SK-N-SH treated with all-trans-retinoic acid at 6 μM for 48 hours (cell line): Measurements from ENCODE around the gene FSTL1.
"Not testable (repeated sequence)": the region's sequence is repeated elsewhere in the genome, so short reads cannot be mapped to it uniquely, and the experiment has no call there.

Source experiments
- ATAC-seq: fragments of 200-7000 bp; cut with Tn5 transposase; 3 replicates; pipeline ENCODE4 v1.9.1; 2020; ENCODE audit warnings: mild to moderate bottlenecking, moderate library complexity
- ARNTL ChIP-seq: fragments of 450-650 bp; formaldehyde crosslinking; IDR thresholded peaks from 2 replicates; pipeline ENCODE4 v1.5.0; 2020; ENCODE audit warnings: low read depth, mild to moderate bottlenecking, moderate library complexity, borderline replicate concordance
- BACH2 ChIP-seq: fragments of 250-450 bp; sonication (Bioruptor Pico); IDR thresholded peaks from 2 replicates; pipeline ENCODE4 v1.9.0; 2021; ENCODE audit warnings: mild to moderate bottlenecking, borderline replicate concordance
- CREB5 ChIP-seq: fragments of 250-450 bp; sonication (Bioruptor Pico); IDR thresholded peaks from 2 replicates; pipeline ENCODE4 v1.5.1; 2020; ENCODE audit warnings: low read depth, mild to moderate bottlenecking, moderate library complexity
- CSDC2 ChIP-seq: fragments of 250-450 bp; sonication (Bioruptor Pico); IDR thresholded peaks from 2 replicates; pipeline ENCODE4 v1.5.0; 2020; ENCODE audit warnings: mild to moderate bottlenecking, moderate library complexity
- CSRNP3 ChIP-seq: fragments of 250-450 bp; sonication (Bioruptor Pico); IDR thresholded peaks from 2 replicates; pipeline ENCODE4 v1.5.1; 2021; ENCODE audit warnings: mild to moderate bottlenecking, moderate library complexity
- ESRRG ChIP-seq: fragments of 250-450 bp; sonication (Bioruptor Pico); IDR thresholded peaks from 2 replicates; pipeline ENCODE4 v1.6.1; 2021; ENCODE audit warnings: mild to moderate bottlenecking
- GLIS3 ChIP-seq: fragments of 250-450 bp; sonication (Bioruptor Pico); IDR thresholded peaks from 2 replicates; pipeline ENCODE4 v1.5.0; 2020; ENCODE audit warnings: mild to moderate bottlenecking, moderate library complexity
- ISL1 ChIP-seq: fragments of 250-450 bp; sonication (Bioruptor Pico); IDR thresholded peaks from 2 replicates; pipeline ENCODE4 v2.1.2; 2022; ENCODE audit warnings: mild to moderate bottlenecking, moderate library complexity
- OSR1 ChIP-seq: fragments of 250-450 bp; sonication (Bioruptor Pico); IDR thresholded peaks from 2 replicates; pipeline ENCODE4 v1.8.0; 2022; ENCODE audit warnings: moderate library complexity, mild to moderate bottlenecking, inconsistent platforms
- SNAI2 ChIP-seq: fragments of 250-450 bp; sonication (Bioruptor Pico); IDR thresholded peaks from 2 replicates; pipeline ENCODE4 v1.5.0; 2020; ENCODE audit warnings: mild to moderate bottlenecking, moderate library complexity
- TSHZ2 ChIP-seq: fragments of 250-450 bp; sonication (Bioruptor Pico); IDR thresholded peaks from 2 replicates; pipeline ENCODE4 v1.5.0; 2020; ENCODE audit warnings: mild to moderate bottlenecking, moderate library complexity
- ZC3H10 ChIP-seq: fragments of 250-450 bp; sonication (Bioruptor Pico); IDR thresholded peaks from 2 replicates; pipeline ENCODE4 v1.5.1; 2021; ENCODE audit warnings: mild to moderate bottlenecking, moderate library complexity
- ZFP3 ChIP-seq: fragments of 250-450 bp; sonication (Bioruptor Pico); IDR thresholded peaks from 2 replicates; pipeline ENCODE4 v1.5.0; 2020; ENCODE audit warnings: mild to moderate bottlenecking, moderate library complexity
- ZFP30 ChIP-seq: fragments of 450-650 bp; formaldehyde crosslinking; IDR thresholded peaks from 2 replicates; pipeline ENCODE4 v1.5.0; 2022; ENCODE audit warnings: mild to moderate bottlenecking, moderate library complexity
- ZNF70 ChIP-seq: fragments of 450-650 bp; formaldehyde crosslinking; IDR thresholded peaks from 2 replicates; pipeline ENCODE4 v1.5.0; 2020; ENCODE audit warnings: mild to moderate bottlenecking, moderate library complexity
- ZNF8 ChIP-seq: fragments of 450-650 bp; formaldehyde crosslinking; IDR thresholded peaks from 2 replicates; pipeline ENCODE4 v1.5.0; 2020; ENCODE audit warnings: mild to moderate bottlenecking, moderate library complexity
- TF ChIP-seq, protein P1 (sequence below): fragments of 250-450 bp; sonication (Bioruptor Pico); IDR thresholded peaks from 2 replicates; pipeline ENCODE4 v1.8.0; 2021; ENCODE audit warnings: low read depth, mild to moderate bottlenecking, moderate library complexity, borderline replicate concordance
- TF ChIP-seq, protein P2 (sequence below): fragments of 250-450 bp; sonication (Bioruptor Pico); IDR thresholded peaks from 2 replicates; pipeline ENCODE4 v1.8.0; 2020; ENCODE audit warnings: mild to moderate bottlenecking, moderate library complexity, borderline replicate concordance

FSTL1 gene

DNA sequence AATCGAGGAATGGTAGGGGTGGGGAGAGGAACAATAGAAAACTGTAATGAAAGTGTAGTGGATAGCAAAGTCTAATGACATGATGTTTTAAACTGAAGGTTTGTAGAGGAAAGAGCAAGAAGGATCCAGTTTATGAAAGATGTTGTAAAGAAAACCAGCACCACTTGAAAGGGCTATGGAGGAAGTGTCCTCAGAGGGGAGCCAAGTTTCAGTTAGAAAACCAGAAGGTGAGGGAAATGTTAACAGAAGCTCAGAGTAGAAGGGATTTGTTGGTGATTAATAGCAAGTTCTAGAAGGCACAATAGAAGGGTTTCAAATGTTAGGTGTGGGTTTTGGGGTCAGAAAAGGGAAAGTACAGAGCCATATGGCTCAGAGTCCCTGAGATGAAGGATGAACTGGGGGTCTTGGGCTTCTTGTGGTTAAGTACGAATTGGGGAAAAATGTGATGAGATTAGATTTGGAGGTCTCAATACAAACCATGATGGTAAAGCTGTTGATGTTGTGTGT is 67.8 kb downstream of the FSTL1 start:
- TF ChIP-seq ZFP3 (CRISPR knock-in tag), result no peak
- TF ChIP-seq ZNF8, result no peak
- TF ChIP-seq ZNF70 (CRISPR knock-in tag), result no peak
- TF ChIP-seq OSR1 (CRISPR knock-in tag), result no peak
- TF ChIP-seq, protein P1, sequence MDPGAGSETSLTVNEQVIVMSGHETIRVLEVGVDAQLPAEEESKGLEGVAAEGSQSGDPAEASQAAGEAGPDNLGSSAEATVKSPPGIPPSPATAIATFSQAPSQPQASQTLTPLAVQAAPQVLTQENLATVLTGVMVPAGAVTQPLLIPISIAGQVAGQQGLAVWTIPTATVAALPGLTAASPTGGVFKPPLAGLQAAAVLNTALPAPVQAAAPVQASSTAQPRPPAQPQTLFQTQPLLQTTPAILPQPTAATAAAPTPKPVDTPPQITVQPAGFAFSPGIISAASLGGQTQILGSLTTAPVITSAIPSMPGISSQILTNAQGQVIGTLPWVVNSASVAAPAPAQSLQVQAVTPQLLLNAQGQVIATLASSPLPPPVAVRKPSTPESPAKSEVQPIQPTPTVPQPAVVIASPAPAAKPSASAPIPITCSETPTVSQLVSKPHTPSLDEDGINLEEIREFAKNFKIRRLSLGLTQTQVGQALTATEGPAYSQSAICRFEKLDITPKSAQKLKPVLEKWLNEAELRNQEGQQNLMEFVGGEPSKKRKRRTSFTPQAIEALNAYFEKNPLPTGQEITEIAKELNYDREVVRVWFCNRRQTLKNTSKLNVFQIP (CRISPR knock-in tag), result no peak
- TF ChIP-seq, protein P2, sequence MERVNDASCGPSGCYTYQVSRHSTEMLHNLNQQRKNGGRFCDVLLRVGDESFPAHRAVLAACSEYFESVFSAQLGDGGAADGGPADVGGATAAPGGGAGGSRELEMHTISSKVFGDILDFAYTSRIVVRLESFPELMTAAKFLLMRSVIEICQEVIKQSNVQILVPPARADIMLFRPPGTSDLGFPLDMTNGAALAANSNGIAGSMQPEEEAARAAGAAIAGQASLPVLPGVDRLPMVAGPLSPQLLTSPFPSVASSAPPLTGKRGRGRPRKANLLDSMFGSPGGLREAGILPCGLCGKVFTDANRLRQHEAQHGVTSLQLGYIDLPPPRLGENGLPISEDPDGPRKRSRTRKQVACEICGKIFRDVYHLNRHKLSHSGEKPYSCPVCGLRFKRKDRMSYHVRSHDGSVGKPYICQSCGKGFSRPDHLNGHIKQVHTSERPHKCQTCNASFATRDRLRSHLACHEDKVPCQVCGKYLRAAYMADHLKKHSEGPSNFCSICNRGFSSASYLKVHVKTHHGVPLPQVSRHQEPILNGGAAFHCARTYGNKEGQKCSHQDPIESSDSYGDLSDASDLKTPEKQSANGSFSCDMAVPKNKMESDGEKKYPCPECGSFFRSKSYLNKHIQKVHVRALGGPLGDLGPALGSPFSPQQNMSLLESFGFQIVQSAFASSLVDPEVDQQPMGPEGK (CRISPR knock-in tag), result no peak
- no peak for TF ChIP-seq CSDC2 (CRISPR knock-in tag)
- no peak for TF ChIP-seq ZFP30 (CRISPR knock-in tag)
- TF ChIP-seq ZC3H10 (CRISPR knock-in tag), result no peak
- no peak for TF ChIP-seq ESRRG (CRISPR knock-in tag)
- TF ChIP-seq ARNTL (CRISPR knock-in tag), result no peak
- TF ChIP-seq CSRNP3 (CRISPR knock-in tag), result no peak
- no peak for TF ChIP-seq CREB5 (CRISPR knock-in tag)
- TF ChIP-seq TSHZ2 (CRISPR knock-in tag), result no peak
- no peak for TF ChIP-seq SNAI2 (CRISPR knock-in tag)
- no peak for TF ChIP-seq BACH2
- TF ChIP-seq ISL1, result no peak
- ATAC-seq, result no peak

DNA sequence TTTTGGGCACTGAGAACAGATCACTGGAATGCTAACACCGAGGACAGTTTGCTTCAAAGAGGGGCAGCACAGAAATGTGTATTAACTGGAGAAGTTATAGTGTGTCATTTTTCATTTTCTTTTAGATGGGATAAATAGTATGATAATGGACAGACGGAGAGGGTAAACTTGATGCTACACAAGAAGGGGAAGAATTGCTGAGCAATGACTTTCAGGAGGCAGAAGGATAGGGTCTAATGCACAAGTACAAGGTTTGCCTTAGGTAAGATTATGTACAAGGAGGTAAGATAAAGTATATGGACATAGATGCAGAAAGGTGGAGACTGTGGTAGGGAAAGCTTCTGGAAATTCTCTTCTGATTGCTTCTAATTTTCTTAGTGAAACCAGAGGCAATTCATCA is 69.3 kb downstream of the FSTL1 start:
- ATAC-seq, result no peak
- no peak for TF ChIP-seq CSDC2 (CRISPR knock-in tag)
- TF ChIP-seq CREB5 (CRISPR knock-in tag), result no peak
- no peak for TF ChIP-seq ISL1
- TF ChIP-seq ZFP3 (CRISPR knock-in tag), result no peak
- TF ChIP-seq, protein P1 (CRISPR knock-in tag), result no peak
- no peak for TF ChIP-seq CSRNP3 (CRISPR knock-in tag)
- TF ChIP-seq ZC3H10 (CRISPR knock-in tag), result no peak
- TF ChIP-seq GLIS3 (CRISPR knock-in tag), result no peak

- ATAC-seq, result not testable (repeated sequence)
Observed at GRCh38 chr3:120377948-120378347, 72.8 kb downstream of the FSTL1 start.
